ENCODE measurements around the gene GBF1.

GBF1 gene

DNA sequence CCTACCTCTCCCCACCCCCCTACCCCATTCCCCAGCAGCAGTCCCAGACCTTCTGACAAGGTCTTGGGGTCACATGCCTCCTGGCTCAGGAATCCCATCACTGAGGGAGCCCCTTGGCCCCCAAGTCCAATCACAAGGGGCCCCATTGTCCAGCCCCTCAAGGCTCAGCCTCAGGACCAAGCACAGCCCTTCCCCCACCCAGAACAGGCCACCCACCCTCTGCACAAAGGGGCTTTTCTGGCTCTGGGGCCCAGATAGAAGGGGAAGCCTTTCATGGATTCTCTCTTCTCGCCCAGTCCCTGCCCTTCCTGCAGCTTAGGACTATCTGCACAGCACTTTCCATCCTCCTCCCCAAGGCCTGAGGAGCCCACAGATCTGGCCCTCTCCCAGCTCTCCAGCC is 180.1 kb downstream of the GBF1 start:
- no peak for DNase-seq

GRCh38 chr10:102426803-102427287 is 181.5 kb downstream of the GBF1 start:
- DNase-seq = no peak

DNA sequence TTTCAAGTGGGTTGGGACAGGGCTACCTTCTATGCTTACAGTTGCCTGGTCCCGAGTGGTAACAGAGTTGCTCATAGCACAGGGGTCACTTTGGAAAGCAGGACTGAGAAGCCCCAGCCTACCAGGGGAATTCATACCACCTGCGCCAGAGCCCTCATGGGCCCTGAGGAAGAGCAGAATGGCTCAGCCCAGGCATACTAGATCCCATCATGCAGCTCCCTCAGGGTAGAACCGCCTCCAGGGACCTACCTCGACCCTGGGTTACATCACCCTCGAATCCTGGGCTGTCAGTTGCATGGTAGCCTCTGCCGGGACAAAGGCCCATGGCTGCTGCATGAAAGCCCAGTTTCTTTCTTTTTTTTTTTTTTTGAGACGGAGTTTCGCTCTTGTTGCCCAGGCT is 184.1 kb downstream of the GBF1 start:
- no peak for DNase-seq

- DNase-seq = no peak
These were observed 186.3 kb downstream of the GBF1 start for GRCh38 chr10:102431452-102432124.
